IMR-90 (cell line): ENCODE data around the gene BPGM.

Experiments used
- CEBPB ChIP-seq: IDR thresholded peaks from 2 replicates; pipeline ENCODE4 v1.6.1; 2012; ENCODE audit warnings: low read depth, low read length, improper control_type of control experiment
- CHD1 ChIP-seq: IDR thresholded peaks from 2 replicates; pipeline ENCODE4 v1.6.1; 2012; ENCODE audit warnings: low read depth, low read length, improper control_type of control experiment
- CTCF ChIP-seq: conservative IDR thresholded peaks from 2 replicates; pipeline ENCODE4 v1.5.1; 2012; ENCODE audit warnings: mild to moderate bottlenecking, low read depth, low read length, improper control_type of control experiment
- FOS ChIP-seq: fragments of 150-350 bp; IDR thresholded peaks from 2 replicates; pipeline ENCODE4 v1.6.1; 2016; ENCODE audit warnings: low read depth, low read length
- MAFK ChIP-seq: IDR thresholded peaks from 2 replicates; pipeline ENCODE4 v1.6.1; 2012; ENCODE audit warnings: low read depth, low read length, improper control_type of control experiment
- MXI1 ChIP-seq: IDR thresholded peaks from 2 replicates; pipeline ENCODE4 v1.6.1; 2012; ENCODE audit warnings: low read depth, mild to moderate bottlenecking, low read length, moderate library complexity, borderline replicate concordance
- POLR2A ChIP-seq: IDR thresholded peaks from 2 replicates; pipeline ENCODE4 v1.6.1; 2012; ENCODE audit warnings: mild to moderate bottlenecking, low read depth, low read length
- RAD21 ChIP-seq: IDR thresholded peaks from 2 replicates; pipeline ENCODE4 v1.6.1; 2012; ENCODE audit warnings: low read length, improper control_type of control experiment
- RFX5 ChIP-seq: IDR thresholded peaks from 2 replicates; pipeline ENCODE4 v1.8.0; 2012; ENCODE audit warnings: low read depth, mild to moderate bottlenecking, low read length, moderate library complexity
- SMC3 ChIP-seq: fragments of 150-350 bp; IDR thresholded peaks from 2 replicates; pipeline ENCODE4 v1.6.1; 2016; ENCODE audit warnings: low read depth, mild to moderate bottlenecking, antibody characterized with exemption, low read length, moderate library complexity
- USF2 ChIP-seq: fragments of 150-350 bp; IDR thresholded peaks from 2 replicates; pipeline ENCODE4 v1.6.1; 2017; ENCODE audit warnings: mild to moderate bottlenecking, antibody characterized with exemption, low read length, low read depth
- TF ChIP-seq, protein P1 (sequence below): fragments of 150-350 bp; IDR thresholded peaks from 2 replicates; pipeline ENCODE4 v1.6.1; 2016; ENCODE audit warnings: low read depth, mild to moderate bottlenecking, low read length, moderate library complexity, borderline replicate concordance

DNA sequence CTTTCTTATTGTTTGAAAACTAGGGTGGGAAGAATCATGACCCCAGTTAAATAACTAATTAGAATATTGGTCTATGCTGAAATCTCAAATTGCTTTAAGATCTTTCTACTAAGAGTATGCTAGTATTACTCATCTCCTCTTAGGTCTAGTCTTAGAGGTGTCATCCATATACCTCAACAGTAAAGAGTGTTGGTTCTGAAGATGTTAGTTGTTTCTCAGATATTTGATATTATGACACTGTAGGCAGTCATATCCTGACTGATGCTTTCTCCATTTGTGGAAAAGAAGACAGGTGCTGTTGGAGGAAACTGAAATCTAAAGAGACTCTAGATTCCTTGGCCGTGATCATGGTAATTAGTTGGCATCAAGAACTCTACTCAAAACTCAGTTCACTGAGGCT lies 21.2 kb downstream of the BPGM start:
- TF ChIP-seq RFX5 (no peak), CTCF (no peak), MAFK (no peak), POLR2A (no peak), SMC3 (no peak), RAD21 (no peak), FOS (no peak), USF2 (no peak), CEBPB (no peak), CHD1 (no peak), MXI1 (no peak)
- TF ChIP-seq, protein P1, sequence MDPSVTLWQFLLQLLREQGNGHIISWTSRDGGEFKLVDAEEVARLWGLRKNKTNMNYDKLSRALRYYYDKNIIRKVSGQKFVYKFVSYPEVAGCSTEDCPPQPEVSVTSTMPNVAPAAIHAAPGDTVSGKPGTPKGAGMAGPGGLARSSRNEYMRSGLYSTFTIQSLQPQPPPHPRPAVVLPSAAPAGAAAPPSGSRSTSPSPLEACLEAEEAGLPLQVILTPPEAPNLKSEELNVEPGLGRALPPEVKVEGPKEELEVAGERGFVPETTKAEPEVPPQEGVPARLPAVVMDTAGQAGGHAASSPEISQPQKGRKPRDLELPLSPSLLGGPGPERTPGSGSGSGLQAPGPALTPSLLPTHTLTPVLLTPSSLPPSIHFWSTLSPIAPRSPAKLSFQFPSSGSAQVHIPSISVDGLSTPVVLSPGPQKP, result no peak
